GM21360 (cell line): ENCODE measurements around the gene LRRD1.
"Not testable (repeated sequence)": the region's sequence is repeated elsewhere in the genome, so short reads cannot be mapped to it uniquely, and the experiment has no call there.

ENCODE experiments used
- ATAC-seq: cut with Tn5 transposase; IDR thresholded peaks from one replicate; pipeline ENCODE4 v1.9.1; 2021; ENCODE audit warnings: mild to moderate bottlenecking, moderate library complexity; ENCODE audit not compliant: unreplicated experiment

Gene LRRD1

DNA sequence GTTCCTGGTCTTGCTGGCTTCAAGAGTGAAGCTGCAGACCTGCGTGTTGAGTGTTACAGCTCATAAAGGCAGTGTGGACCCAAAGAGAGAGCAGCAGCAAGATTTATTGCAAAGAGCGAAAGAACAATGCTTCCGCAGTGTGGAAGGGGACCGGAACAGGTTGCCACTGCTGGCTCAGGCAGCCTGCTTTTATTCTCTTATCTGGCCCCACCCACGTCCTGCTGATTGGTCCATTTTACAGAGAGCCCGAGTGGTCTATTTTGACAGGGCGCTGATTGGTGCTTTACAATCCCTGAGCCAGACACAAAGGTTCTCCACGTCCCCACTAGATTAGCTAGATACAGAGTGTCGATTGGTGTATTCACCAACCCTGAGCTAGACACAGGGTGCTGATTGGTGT, 36.2 kb downstream of the LRRD1 start:
- ATAC-seq = not testable (repeated sequence)

GRCh38 chr7:92141161-92141560, 37.8 kb downstream of the LRRD1 start:
- no peak for ATAC-seq

DNA sequence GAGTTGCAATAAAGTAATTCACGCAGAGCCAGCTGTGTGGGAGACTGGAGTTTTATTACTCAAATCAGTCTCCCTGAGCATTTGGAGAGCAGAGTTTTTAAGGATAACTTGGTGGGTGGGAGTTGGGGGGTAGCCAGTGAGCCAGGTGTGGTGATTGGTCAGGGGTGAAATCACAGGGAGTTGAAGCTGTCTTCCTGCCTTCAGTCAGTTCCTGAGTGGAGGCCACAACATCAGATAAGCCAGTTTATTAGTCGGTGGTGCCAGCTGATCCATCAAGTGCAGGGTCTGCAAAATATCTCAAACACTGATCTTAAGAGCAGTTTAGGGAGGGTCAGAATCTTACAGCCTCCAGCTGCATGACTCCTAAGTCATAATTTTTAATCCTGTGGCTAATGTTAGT, 41.4 kb downstream of the LRRD1 start:
- no peak for ATAC-seq

GRCh38 chr7:92135052-92135889, 43.7 kb downstream of the LRRD1 start:
- ATAC-seq = no peak

- peak; percentile 88 for ATAC-seq
Observed at GRCh38 chr7:92134271-92135051, 44.5 kb downstream of the LRRD1 start, which contains the start of gene CYP51A1. CYP51A1 (minus strand) TSS chr7:92134477; CDS start chr7:92134364, 113 bp downstream.

DNA sequence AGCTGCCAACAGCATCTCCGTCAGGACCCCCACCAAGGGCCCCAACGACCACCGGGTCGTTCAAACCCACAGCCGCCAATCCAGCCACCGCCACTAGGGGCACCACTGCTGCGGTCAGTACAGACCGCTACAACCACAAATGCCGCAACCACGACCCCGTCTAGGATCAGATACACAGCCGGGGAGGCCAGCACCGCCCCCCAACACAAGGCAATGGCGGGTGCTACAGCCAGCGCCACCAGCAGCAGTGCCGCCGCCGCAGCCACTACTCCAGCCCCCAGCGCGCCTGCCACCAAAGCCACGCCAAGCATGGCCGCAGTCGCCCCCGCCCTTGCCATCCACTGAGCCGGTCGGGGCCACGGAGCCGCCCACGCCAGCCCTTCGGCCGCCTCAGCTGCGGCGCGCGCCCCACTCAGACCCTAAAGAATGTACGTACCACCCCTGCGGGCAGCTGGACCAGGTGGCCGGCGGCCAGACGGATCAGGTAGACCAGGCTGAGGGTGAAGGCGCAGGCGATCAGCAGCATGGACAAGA, 45.1 kb downstream of the LRRD1 start:
- peak; percentile 30 for ATAC-seq

DNA sequence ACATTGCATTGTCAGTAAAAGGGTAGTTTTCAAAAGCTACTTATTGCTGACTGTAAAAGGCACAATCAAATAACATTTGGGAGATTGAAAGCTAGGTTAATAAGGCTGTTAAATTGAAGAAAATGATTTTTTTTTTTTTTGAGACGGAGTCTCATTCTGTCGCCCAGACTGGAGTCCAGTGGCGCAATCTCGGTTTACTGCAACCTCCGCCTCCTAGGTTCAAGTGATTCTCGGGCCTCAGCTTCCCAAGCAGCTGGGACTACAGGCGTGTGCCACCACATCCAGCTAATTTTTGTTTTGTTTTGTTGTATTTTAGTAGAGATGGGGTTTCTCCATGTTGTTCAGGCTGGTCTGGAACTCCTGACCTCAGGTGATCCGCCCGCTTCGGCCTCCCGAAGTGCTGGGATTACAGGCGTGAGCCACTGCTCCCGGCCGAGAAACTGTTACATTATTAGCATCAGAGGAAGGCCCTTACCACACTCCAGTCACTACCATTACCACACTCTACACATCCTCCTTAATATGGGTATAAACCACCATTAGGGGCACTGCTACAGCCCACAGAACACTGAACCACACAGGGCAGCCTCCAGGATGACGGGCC, 45.7 kb downstream of the LRRD1 start:
- no peak for ATAC-seq

DNA sequence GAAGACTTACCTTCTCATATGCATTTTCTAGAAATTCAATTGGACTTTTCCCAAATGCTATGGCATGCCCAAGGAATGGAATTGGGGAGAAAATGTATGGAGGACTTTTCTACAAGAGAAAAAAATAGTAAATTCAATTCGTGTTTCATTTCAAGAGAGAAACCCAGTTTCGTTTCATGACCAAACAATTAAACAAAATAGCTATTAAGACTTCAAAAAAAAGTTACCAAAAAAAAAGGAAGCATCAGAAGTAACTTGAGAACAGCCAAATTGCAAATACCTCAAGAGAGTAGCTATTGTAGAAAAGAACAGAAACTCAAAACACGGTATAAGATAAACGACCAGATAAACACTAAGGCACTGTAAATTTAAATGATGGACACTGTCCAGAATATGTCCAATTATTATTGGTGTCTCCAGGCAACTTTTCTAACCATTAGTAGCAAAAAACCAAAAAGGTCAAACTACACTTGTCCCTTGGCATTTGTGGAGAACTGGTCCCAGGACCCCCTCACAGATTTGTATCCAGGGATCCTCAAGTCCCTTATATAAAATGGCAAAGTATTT, 47.1 kb downstream of the LRRD1 start:
- ATAC-seq = no peak

- no peak for ATAC-seq
Observed at GRCh38 chr7:92131093-92131492, 47.8 kb downstream of the LRRD1 start.

- ATAC-seq = no peak
Observed at GRCh38 chr7:92121681-92122080, 57.3 kb downstream of the LRRD1 start.

DNA sequence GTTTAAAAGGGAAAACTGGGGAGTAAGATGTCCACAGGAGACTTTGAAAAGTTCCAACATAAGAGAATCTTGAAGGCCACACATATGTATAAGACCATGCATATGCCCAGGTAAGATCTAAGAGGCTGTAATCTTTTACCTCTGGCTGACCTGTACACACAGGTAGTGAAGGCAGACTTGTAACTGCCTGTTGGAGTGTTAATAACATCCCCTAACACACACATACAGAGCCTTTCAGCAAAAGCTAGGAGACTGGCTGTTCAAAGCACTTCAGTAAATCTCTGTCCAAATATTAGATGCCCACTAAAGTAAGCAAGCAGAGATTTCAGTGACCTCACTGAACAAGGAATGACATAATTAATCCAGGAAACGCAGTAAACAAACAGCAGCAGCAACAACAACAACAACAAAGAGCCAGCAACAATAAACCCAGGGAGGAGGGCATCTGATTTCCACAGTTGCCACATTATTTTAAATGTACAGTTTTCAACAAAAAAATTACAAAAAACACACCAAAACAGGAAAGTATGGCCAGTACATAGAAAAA, 59.7 kb downstream of the LRRD1 start:
- ATAC-seq = no peak

DNA sequence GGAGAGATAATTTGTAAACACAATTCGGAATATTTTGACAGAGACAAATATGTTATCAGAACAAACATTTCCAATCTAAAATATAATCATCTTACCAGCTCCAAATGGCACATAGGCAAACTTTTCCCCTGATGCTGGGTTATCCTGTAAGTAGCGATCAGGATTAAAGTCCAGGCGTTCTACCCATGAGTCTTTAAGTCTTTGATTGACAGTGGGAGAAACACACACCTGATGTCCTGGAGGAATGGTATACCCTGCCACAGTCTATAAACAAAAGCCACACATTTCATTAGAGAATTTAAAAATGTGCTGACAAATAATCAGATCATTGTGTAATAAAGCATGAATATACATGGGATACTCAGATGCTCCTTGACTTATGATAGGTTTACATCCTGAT, 62.0 kb downstream of the LRRD1 start:
- ATAC-seq = no peak

GRCh38 chr7:92115821-92116220, 63.1 kb downstream of the LRRD1 start:
- no peak for ATAC-seq

DNA sequence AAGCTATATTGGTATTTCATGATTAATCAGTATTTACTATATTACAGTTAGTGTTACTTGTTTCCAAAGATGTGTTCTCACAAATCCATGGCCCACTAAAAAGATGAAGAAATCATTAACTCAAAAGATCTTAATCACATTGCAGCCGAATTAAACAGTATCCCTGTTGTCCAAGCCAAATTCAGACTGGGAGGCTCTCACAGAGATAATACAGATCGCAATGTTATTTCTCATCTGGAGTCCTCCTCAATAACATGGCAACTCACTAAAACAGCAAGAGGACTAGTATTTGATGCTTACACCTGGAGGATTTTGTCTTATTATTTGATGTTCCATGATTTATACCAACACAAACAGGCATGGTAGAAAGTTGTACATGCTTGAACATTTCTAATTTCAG, 68.1 kb downstream of the LRRD1 start:
- ATAC-seq = no peak

- ATAC-seq = no peak
Observed at GRCh38 chr7:92108821-92109220, 70.1 kb downstream of the LRRD1 start.

GRCh38 chr7:92102862-92103261, 76.1 kb downstream of the LRRD1 start:
- ATAC-seq = not testable (repeated sequence)

DNA sequence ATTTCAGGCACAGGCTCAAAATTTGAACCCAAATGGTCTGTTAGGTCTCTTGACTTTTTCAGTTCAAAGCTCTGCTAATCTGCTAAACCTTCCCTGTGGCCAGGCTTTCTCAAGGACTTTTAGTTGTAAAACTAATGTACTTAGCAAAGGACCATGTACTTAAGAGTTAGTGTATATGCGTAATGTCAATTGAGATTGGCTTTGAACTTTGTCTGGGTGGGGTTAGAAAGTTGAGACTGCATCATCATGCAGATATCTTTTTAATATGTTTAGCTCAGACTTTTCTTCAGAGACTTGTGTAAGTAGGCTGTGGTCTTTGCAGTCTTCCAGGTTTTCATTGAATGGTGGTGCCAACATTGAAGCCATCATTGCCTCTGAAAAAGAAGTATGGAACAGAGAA, 78.4 kb downstream of the LRRD1 start:
- no peak for ATAC-seq

DNA sequence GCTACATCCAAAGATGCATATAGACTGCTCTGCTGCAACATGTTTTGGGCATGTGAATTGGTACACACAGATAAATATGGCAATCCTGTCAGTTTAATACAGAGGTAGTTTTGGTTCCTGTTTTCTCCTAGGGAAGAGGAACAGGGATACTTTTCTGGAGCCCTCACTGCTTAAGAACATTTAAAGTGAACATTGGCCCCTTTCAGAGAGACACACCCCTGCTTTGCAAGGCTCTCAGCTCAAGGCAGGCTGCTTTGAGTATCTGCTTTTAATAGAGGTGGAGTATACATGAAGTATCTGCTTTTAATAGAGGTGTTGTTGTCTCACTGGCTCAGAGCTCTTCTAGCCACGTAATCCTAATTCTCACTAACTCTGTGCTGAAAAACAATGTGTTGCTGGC, 83.6 kb downstream of the LRRD1 start:
- no peak for ATAC-seq
